ENCODE data around the gene DLG5.

DLG5 gene

GRCh38 chr10:77949167-77949566 is 22.6 kb upstream of the DLG5 start:
- Histone ChIP-seq H3K4me3 (no peak overlapping the region), H3K27ac (peak overlapping the region in 8 of 21 experiments; percentile 31 to 77 (median 58))

- Histone ChIP-seq H3K4me3 (no peak overlapping the region), H3K27ac (no peak overlapping the region)
These were observed 19.5 kb upstream of the DLG5 start for GRCh38 chr10:77946084-77946483.

DNA sequence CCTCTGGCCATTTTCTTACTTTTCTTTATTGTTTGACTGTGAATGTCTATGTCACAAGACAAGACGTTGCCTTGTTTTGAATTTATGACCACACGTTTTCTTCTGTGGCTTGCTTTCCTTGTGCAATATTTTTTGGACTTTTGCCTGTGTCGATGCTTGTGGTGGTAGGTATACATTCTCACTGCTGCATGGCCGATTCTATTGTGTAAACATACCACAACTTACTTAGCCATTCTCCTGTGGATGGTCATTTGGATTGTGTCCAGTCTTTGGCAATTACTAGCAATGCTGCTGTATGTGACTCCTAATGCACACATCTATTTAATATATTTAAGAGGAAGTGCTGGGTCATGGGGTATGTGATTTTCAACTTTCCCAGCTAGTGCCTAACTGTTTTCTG is 18.0 kb upstream of the DLG5 start:
- no peak overlapping the region for H3K27ac ChIP-seq
- H3K4me3 ChIP-seq, result no peak overlapping the region

DNA sequence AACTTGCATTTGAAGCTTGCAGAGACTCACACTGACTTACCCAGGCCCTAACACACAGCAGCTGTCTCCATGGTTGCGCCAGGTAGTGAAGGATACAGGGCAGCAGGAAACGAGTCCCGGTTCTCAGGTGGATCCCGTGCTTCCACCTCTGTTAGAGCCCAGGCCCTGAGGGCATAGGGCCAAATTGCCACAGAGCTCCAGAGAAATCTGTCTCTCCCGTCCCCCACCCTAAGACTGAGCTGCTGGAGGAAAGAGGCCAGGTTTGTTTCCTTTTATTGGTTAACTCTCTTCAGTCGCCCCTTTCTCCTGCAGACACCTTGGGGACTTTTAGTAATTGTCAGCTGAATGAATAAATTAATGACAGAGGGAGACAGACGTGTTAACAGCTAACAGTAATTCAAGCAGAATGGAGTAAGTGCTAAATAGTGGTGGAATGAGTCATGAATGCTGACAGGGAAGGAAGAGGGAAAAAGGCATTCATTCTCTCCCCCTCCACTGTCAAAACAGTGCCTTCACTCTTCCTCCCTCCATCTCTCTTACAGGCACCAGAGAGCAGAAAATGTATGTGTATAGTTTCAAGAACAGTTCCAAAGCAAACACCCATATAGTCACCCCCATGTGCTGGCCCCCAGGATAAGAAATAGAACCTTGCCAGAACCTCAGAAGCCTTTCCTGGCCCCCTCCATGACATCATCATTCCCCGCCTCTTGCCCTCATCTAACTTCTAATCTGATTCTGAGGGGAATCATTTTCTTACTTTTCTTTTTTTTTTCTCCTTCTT is 16.8 kb upstream of the DLG5 start:
- H3K4me3 ChIP-seq, result no peak overlapping the region
- peak overlapping the region in 5 of 21 experiments; percentile 6 to 51 (median 38) for H3K27ac ChIP-seq

GRCh38 chr10:77941790-77942189 is 15.2 kb upstream of the DLG5 start:
- no peak overlapping the region for H3K4me3 ChIP-seq
- no peak overlapping the region for H3K27ac ChIP-seq

- peak overlapping the region in 2 of 21 experiments; percentile 43 to 55 for H3K27ac ChIP-seq
These were observed 14.1 kb upstream of the DLG5 start for GRCh38 chr10:77940627-77941026.

DNA sequence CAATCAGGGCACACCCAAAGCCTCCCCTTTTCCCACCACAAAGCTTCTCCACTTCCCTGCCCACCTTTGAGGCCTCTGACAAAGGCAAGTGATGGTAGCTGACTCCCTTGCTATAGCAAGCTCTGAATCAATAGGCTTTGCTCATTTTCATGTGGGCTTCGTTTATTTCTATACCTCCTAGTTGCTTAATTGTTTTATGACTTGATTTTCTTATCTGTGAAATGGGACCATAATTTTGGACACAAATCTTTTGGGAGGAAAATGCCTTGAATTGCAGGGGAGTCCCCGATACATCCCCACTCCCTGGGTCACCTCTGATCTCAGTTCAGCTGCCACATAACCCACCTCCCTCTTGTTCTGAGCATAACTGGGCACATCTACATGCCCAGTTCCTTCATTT is 13.7 kb upstream of the DLG5 start:
- Histone ChIP-seq H3K4me3 (no peak overlapping the region), H3K27ac (peak overlapping the region in 2 of 21 experiments; percentile 43 to 55)

More at GRCh38 chr10:77940627-77941026, 14.1 kb upstream of the DLG5 start:
- no peak overlapping the region for H3K4me3 ChIP-seq

DNA sequence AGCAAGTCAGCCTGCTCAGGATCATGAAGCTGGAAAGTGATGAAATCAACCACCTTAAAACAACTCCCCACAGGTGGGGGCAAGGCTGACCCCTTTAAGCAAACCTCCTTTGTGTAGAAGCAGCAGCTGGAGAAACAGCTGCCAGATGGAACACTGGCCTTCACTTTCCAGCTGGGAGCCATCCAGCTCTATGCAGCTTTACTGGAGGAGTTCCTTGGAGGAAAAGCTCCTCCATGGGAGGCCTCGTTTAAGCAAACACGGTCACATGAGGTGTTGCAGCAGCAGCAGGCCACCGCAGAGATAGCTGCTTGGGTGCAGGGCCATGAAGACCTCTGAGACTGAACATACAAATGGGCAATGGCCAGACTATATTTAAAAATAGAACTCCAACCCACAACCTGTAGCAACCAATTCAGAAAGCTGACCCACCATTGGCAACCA is 13.0 kb upstream of the DLG5 start:
- H3K4me3 ChIP-seq, result no peak overlapping the region
- peak overlapping the region in 2 of 21 experiments; percentile 11 to 43 for H3K27ac ChIP-seq

DNA sequence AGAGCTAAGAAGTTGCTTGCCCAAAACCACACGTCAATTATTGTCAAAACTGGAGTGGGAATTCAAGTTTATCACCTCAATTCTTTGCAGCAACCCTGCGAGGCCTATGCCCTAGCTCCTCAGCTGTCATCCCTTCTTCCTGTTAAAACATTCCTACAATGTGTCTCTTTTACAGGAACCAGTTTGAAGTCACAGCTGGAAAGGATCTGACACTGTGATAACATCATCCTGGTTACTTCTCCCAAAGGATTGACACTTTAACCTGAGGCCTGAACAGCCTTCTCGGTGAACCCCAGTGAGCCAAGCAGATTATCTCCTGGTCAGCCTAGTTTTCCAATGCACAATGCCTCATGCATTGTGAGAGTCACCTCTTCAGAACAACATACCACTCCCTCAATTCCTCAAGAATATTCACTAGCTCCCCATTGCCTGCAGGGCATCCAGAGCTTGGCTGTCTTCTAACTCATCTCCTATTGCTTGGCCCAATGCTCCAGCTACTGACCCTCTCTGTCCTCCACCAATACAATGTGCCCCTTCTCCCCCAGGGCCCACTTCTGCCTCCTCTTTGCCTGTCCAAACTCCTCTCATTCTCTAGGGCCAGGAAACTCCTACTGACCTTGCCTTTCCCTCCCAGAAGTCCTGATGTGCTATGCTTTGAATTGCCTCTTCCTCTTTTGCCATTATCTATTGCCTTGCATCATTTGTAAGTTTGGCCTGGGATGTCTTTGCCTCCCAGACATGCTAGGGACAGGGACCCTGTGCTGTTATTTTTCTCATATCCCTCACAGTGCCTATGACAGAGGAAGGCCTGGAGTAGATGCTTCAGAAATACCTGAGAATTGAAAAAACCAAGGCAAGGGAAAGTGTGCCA is 10.4 kb upstream of the DLG5 start:
- no peak overlapping the region for H3K4me3 ChIP-seq
- no peak overlapping the region for H3K27ac ChIP-seq

GRCh38 chr10:77932016-77932715 is 5.6 kb upstream of the DLG5 start:
- no peak overlapping the region for H3K4me3 ChIP-seq
- no peak overlapping the region for H3K27ac ChIP-seq

DNA sequence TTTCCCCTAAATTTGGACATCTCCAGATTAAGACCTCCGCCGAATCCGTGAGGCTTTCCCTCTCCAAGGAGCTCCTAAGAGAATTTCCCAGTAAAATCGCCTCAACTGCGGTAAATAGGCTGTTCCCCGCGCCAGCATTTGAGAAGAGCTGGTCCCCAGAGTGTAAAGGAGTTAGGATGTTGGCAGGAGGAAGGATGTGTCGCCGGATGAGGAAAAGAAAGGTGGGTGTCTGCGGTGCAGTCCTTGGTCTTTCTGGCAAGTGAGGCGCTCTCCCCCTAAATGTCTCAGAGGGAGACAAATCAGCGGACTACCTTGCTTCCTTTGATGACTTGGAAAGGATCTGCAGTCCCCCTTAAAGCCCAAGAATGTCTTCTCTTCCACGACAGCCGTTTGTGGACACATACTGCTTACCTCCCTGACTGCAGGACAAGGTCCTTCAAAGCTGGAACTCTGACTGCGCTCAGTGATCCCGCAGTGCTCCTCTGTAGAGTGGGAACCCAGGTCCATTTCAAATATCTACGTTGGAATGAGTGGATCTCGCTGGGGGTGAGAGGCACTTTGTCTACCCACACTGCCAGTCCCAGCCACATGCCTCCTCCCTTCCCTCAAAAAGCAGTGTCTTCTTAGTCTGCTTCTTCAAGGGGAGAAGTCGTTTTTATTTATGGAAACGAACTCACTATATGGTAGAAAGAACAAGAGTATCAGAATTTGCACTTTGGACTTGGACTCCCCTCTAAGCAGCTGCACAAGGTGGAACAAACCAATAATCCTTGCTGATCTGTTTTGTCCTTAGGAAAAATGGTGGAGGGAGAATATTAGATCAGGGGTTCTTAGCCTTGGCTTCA is 1.1 kb upstream of the DLG5 start:
- peak overlapping the region; percentile 38 to 83 (median 64) for H3K4me3 ChIP-seq
- H3K27ac ChIP-seq, result peak overlapping the region in 14 of 21 experiments; percentile 75 to 93 (median 83)

- Histone ChIP-seq H3K27ac (peak overlapping the region; percentile 7 to 93 (median 81)), H3K4me3 (peak overlapping the region; percentile 38 to 83 (median 64))
These were observed 575 bp downstream of the DLG5 start for GRCh38 chr10:77925795-77926565.

GRCh38 chr10:77925410-77925794 is 1.2 kb downstream of the DLG5 start:
- Histone ChIP-seq H3K4me3 (peak overlapping the region; percentile 38 to 83 (median 64)), H3K27ac (peak overlapping the region in 18 of 21 experiments; percentile 55 to 93 (median 83))

- Histone ChIP-seq H3K27ac (peak overlapping the region in 2 of 21 experiments; percentile 11 to 31), H3K4me3 (no peak overlapping the region)
These were observed 3.9 kb downstream of the DLG5 start for GRCh38 chr10:77922566-77923179.

GRCh38 chr10:77922055-77922454 is 4.5 kb downstream of the DLG5 start:
- H3K27ac ChIP-seq, result peak overlapping the region in 1 of 21 experiments; percentile 11
- no peak overlapping the region for H3K4me3 ChIP-seq

- H3K27ac ChIP-seq, result no peak overlapping the region
- H3K4me3 ChIP-seq, result no peak overlapping the region
These were observed 5.2 kb downstream of the DLG5 start for GRCh38 chr10:77921395-77921794.

- Histone ChIP-seq H3K4me3 (no peak overlapping the region), H3K27ac (peak overlapping the region in 2 of 21 experiments; percentile 12 to 25)
These were observed 6.1 kb downstream of the DLG5 start for GRCh38 chr10:77920495-77920894.

- H3K27ac ChIP-seq, result peak overlapping the region in 2 of 21 experiments; percentile 25 to 54
These were observed 6.8 kb downstream of the DLG5 start for GRCh38 chr10:77919713-77920108.

More at GRCh38 chr10:77919713-77920108, 6.8 kb downstream of the DLG5 start:
- no peak overlapping the region for H3K4me3 ChIP-seq

Data from skin epidermis (tissue), 12 donors.